Osteocyte (in vitro differentiated cells): ENCODE measurements around the gene PPM1F. TPM values are rescaled to one million over a fixed set of nuclear protein-coding genes. Genes with fewer than 3 reads are reported as not detected.

ENCODE experiments used
- DNase-seq: peaks from one replicate; pipeline ENCODE4 v3.0.0; 2021; ENCODE audit warnings: mixed read lengths; ENCODE audit not compliant: unreplicated experiment; ENCODE audit errors: extremely low spot score
- H3K27ac Mint-ChIP-seq: one replicate; pipeline ENCODE4 v1.8.0; 2021; ENCODE audit warnings: mild to moderate bottlenecking, mixed read lengths; ENCODE audit not compliant: unreplicated experiment
- H3K27me3 Mint-ChIP-seq: one replicate; pipeline ENCODE4 v1.8.0; 2021; ENCODE audit warnings: mixed read lengths; ENCODE audit not compliant: unreplicated experiment
- H3K36me3 Mint-ChIP-seq: one replicate; pipeline ENCODE4 v1.8.0; 2021; ENCODE audit warnings: mixed read lengths; ENCODE audit not compliant: unreplicated experiment
- H3K4me1 Mint-ChIP-seq: one replicate; pipeline ENCODE4 v1.8.0; 2021; ENCODE audit warnings: mixed read lengths; ENCODE audit not compliant: unreplicated experiment
- H3K4me3 Mint-ChIP-seq: one replicate; pipeline ENCODE4 v1.8.0; 2021; ENCODE audit warnings: mild to moderate bottlenecking, moderate library complexity, mixed read lengths; ENCODE audit not compliant: unreplicated experiment
- H3K9me3 Mint-ChIP-seq: one replicate; pipeline ENCODE4 v1.8.0; 2021; ENCODE audit warnings: mixed read lengths; ENCODE audit not compliant: unreplicated experiment
- CTCF ChIP-seq: fragments of 200-600 bp; sonication (generic); IDR thresholded peaks from 2 replicates; pipeline ENCODE4 v1.5.0; 2021; ENCODE audit warnings: antibody characterized with exemption, mild to moderate bottlenecking, moderate library complexity
- total RNA-seq: library from RNA; stranded (reverse); gene quantifications from 2 replicates; pipeline ENCODE4 v1.2.1, GENCODE V29; 2021

The PPM1F gene
- total RNA-seq, 1 donor from 2014 or later, result 40.2 TPM

- no peak for TF ChIP-seq CTCF
- H3K9me3 Mint-ChIP-seq, result no peaks in the 10 kb centered on the region
- H3K27ac Mint-ChIP-seq, result no peak overlapping the region
- DNase-seq, result no peak
- H3K27me3 Mint-ChIP-seq, result no peaks in the 10 kb centered on the region
- H3K4me1 Mint-ChIP-seq, result no peaks in the 10 kb centered on the region
- no peak overlapping the region for H3K4me3 Mint-ChIP-seq
- H3K36me3 Mint-ChIP-seq, result peaks cover 26% of the 10 kb centered on the region
Measured at GRCh38 chr22:21929253-21929652, 23.4 kb downstream of the PPM1F start.

- Mint-ChIP-seq H3K4me1 (no peaks in the 10 kb centered on the region), H3K36me3 (peaks cover 23% of the 10 kb centered on the region), H3K27ac (no peak overlapping the region), H3K27me3 (no peaks in the 10 kb centered on the region), H3K4me3 (no peak overlapping the region), H3K9me3 (no peaks in the 10 kb centered on the region)
- no peak for DNase-seq
- TF ChIP-seq CTCF, result no peak
Measured at GRCh38 chr22:21928048-21928447, 24.6 kb downstream of the PPM1F start.

- TF ChIP-seq CTCF, result no peak
- Mint-ChIP-seq H3K36me3 (peaks cover 20% of the 10 kb centered on the region), H3K9me3 (no peaks in the 10 kb centered on the region), H3K4me3 (no peak overlapping the region), H3K4me1 (no peaks in the 10 kb centered on the region), H3K27ac (no peak overlapping the region), H3K27me3 (no peaks in the 10 kb centered on the region)
- no peak for DNase-seq
Measured at GRCh38 chr22:21927174-21927823, 25.3 kb downstream of the PPM1F start.

GRCh38 chr22:21926728-21927127 lies 25.9 kb downstream of the PPM1F start:
- no peak overlapping the region for H3K27ac Mint-ChIP-seq
- DNase-seq, result no peak
- no peaks in the 10 kb centered on the region for H3K9me3 Mint-ChIP-seq
- H3K4me1 Mint-ChIP-seq, result no peaks in the 10 kb centered on the region
- no peak for TF ChIP-seq CTCF
- H3K36me3 Mint-ChIP-seq, result peaks cover 20% of the 10 kb centered on the region
- no peak overlapping the region for H3K4me3 Mint-ChIP-seq
- no peaks in the 10 kb centered on the region for H3K27me3 Mint-ChIP-seq

- H3K4me3 Mint-ChIP-seq, result no peak overlapping the region
- H3K27ac Mint-ChIP-seq, result no peak overlapping the region
- H3K36me3 Mint-ChIP-seq, result peaks cover 7% of the 10 kb centered on the region
- no peaks in the 10 kb centered on the region for H3K9me3 Mint-ChIP-seq
- no peaks in the 10 kb centered on the region for H3K4me1 Mint-ChIP-seq
- DNase-seq, result no peak
- TF ChIP-seq CTCF, result no peak
- no peaks in the 10 kb centered on the region for H3K27me3 Mint-ChIP-seq
Measured at GRCh38 chr22:21923163-21923561, 29.5 kb downstream of the PPM1F start.
